IPS DF 4.7 (cell line): ENCODE data around the gene LYPLA2.
A peak's percentile ranks its signal among the peaks of the same experiment; 100 is the strongest.
"Not testable (repeated sequence)": the region's sequence is repeated elsewhere in the genome, so short reads cannot be mapped to it uniquely, and the experiment has no call there.

Experiments used
- DNase-seq: peaks from one replicate; pipeline ENCODE4 v3.0.0-alpha.2; 2013; ENCODE audit warnings: low spot score; ENCODE audit errors: extremely low read depth

The LYPLA2 gene

DNA sequence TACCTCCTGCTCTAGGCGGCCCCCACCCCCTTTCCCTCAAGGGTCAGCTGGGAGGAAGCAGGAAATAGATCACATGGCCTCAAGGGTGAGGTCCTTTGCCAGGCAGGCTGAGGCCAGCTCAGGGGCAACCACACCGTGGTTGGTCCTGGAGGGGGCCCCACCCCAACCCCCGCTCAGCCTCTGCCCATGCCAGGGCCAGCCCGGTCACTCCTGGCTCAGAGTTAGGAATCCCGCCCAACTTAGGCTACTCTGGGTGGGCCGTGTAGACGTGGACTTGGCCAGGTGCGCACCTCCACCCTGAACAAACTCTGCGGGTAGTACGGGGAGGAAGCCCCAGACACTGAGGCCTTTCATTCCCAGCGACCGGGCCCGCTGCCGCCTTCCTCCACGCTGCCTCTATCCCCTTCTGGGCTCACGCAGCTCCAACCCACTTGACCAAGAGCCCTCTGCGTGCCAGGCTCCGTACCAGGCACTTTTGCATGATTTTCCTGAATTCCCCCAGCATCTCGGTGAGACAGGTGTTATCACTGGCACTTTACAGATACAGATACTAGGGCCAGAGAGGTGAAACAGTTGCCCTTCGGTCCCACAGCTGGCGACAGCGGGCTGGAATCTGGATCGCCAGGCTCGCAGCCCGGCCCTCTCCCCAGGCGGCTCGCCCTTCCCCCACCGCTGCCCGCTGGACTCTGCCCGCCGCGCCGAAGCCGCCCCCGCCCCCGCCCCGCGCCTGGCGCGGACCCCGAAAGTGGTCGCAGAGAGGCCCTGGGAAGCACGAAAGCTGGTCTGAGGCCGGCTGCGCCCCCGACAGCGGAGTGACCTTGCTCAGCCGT lies 8.8 kb downstream of the LYPLA2 start:
- no peak for DNase-seq

DNA sequence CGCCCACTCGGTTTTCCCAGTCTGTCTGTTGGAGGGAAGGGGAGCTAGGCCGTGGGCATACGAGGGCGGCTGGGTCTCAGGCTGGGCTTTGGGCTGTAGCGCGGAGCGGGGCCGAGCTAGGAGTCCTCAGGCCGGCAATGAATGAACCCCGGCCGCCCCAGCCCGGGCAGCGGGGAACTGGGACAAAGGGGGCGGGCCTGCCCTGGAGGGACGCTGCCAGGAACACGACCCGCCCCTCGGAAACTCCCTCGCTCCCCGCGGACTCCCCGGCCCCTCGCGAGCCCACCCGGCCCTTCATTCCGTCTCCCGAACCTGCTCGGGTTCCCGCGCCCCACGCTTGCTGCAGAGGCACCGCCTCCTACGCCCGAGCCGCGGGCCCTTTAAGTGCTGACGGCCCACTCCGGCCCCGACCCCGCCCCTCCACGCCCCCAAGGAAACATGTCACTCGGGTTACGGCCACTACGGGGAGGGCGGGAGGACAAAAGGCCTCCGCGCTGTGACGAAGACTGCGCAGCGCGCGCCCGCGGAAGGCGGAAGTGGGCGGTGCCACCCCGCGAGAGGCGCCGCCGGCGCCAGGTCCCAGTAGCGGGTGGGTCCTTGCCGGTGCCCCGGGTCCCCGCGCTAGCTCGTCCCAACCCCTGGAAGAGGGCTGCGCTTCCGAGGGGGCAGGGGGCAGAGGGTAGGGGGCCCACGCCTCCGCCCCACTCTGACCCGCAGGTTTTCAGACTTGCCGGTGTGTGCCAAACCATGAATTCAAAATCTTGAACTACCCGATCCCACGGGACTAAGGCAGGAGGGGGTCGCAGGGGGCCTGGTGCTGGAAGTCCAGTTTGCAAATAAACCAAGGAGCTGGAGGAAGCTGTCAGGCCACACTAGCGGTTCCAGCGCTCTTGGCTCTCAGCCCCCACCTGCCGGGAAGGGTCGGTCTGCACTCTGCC lies 9.7 kb downstream of the LYPLA2 start, which contains the start of gene GALE:
Gene GALE, minus strand, starts transcription at position 355 of the 938 bp plus-strand sequence. CDS start 1,747 bp downstream, outside the sequence.
- no peak for DNase-seq

DNA sequence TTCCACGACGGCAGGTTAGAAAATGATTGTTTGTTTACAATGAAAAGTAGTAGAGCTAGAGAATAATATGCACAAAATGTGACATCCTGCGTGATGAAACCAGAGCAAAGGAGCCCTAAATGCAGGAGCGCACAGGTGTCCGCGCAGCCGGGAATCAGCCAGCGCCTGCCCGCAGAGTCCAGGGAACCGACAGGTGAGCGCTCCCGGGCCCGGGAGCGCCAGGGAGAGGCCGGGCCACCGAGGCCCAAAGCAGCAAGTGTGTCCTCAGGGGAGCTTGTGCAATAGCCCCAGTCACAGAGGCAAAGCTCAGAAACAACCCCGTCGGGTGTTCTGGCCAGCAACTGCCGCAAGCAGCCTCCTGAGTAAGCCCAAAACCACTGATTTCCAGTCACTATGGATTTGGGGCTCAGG lies 10.4 kb downstream of the LYPLA2 start:
- no peak for DNase-seq

DNA sequence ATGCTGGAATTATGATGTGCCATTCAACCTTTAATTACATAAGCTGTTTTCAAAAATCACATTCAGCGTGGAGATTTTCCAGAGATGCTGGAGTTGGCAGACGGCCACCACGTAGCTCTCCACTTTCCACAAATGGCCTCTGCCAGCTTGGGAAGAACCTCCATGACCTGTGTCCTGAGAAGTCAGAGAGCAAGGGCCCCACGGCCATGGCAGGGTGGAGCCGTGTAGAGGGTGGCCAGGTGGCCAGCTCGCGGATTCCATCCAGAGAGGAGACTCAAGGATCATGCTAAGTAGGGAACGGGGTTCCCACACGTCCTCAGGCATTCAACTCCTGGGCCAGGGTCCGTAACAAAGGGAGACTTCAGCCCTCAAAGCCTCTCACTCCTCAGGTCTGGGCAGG lies 10.9 kb downstream of the LYPLA2 start:
- no peak for DNase-seq

DNA sequence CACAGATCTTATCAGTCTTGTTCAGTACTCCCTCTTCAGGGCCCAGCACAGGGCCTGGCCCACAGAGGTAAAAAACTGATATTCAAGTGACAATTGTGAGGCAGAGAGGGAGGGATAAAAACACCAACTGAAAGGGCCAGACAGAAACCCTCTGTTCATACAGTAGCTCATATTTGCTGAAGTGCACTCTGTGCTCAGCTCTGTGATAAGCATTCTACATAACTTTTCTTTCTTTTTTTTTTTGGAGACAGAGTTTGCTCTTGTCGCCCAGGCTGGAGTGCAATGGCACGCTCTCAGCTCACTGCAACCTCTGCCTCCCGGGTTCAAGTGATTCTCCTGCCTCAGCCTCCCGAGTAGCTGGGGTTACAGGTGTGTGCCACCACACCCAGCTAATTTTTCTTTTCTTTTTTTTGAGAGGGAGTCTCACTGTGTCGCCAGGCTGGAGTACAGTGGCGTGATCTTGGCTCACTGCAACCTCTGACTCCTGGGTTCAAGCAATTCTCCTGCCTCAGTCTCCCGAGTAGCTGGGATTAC lies 11.9 kb downstream of the LYPLA2 start:
- not testable (repeated sequence) for DNase-seq

DNA sequence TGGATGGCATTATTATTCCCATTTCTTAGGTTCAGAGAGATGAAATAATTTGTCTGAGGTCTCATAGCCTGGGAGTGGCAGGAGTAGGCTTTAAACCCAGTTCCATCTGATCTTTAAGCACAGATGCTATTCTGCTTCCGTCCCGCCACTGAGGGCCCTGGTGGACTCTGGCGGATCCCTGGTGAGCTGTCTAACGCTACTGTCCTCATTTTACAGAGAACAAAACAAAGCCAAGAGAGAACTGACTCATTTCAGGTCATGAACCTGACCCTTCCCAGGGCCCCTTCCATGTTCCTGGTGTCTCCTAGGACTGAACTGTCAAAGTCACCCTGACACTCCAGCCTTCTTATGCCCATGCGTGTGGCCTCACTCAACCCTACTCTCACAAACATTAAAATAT lies 12.7 kb downstream of the LYPLA2 start:
- no peak for DNase-seq

DNA sequence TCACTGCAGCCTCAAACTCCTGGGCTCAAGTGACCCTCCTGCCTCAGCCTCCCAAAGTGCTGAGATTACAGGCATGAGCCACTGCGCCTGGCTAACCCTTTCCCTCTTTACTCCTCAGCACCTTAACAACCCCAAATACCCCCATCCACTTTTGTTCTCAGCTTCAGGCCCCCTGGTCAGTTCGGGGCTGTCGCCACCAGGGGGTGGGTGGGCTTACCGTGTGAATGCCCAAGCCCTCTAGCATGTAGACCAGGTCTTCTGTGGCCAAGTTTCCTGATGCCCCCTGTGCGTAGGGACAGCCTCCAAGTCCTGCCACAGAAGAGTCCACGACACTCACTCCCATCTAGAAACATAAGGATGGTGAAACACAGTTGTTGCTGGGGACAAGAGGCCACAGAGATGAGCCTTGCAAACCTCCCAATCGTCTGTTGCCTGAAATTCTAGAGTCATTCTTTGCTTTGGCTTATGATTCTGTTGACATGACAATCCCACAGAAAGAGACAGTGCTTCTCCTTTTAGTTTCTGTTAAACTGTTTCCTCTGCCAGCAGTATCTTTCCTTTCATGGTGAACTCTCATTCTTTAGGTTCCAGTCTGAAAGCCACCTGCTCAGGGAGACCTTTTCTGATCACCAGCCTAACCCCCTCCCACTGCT lies 13.4 kb downstream of the LYPLA2 start:
- DNase-seq, result no peak

DNA sequence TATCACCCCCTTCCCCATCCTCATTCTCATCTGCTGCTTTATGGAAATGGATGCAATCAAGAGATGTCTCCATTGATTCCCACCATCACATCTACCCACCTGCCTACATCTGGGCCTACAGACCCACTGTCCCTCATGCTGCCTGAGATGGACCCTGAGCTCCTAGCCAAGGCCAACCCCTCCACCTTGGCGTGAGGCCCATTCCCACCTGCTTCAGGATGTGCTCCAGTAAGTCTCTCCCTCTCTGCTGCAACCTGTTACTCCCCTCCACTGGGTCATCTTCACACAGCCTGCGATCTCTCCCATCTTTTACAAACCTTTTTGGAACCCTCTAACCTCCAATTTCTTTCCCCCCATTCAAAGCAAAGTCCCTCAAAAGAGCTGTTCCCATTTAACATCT lies 14.1 kb downstream of the LYPLA2 start:
- no peak for DNase-seq

DNA sequence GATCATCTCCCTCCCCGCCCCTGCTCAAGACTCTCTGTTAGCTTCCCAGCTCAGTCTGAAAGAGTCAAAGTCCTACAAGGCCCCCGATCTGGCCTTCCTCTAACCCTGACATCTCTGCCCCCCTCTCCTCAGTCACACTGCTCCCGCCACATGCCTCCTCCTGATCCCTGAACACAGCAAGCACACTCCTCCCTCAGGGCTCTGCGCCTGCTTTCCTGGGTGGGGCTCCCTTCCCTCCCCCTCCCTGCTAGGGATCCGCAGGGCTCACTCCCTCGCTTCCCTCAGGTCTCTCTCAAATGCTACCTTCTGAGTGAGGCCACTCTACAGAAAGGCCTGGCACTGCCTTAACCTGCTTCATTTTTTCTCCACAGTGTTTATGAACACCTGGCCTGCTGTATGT lies 15.3 kb downstream of the LYPLA2 start:
- DNase-seq, result no peak

DNA sequence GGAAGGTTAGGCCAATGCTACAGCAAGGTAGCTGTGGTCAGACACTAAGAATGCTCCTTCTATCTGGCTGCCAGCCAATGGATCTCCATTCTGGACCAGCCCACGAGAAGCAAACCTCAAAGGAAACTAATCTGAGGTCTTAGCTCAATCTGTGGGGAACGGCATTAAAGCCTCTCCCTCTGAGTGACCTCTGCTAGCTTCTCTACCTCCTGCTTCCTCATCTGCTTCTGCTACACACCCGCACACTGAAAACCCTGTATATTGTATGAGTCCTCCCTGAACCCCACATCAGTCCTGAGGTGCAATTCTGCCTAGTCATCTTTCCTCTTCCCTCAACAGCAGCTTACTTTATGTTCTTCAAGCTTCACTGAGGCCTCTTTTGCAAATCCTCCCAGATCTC lies 16.5 kb downstream of the LYPLA2 start:
- DNase-seq, result no peak

DNA sequence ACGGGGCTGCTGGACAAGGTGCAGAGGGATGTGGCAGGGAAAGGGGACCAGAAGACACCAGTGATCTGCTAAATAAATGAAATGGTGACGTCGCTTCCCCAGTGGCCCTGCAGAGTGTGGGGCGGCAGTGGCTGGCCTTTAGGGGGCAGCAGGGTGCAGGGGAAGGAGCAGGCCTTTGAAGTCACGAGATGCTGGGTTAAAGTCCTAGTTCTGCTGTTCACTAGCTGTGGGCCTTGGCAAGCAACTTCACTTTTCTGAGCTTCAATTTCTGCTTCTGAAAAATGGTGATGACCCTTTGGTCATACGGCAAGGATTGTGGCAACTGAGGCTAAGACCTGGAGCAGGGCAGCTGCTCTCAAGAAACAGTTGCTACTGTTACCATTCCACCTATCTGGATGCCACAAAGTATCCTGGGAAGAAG lies 18.8 kb downstream of the LYPLA2 start:
- DNase-seq, result no peak

DNA sequence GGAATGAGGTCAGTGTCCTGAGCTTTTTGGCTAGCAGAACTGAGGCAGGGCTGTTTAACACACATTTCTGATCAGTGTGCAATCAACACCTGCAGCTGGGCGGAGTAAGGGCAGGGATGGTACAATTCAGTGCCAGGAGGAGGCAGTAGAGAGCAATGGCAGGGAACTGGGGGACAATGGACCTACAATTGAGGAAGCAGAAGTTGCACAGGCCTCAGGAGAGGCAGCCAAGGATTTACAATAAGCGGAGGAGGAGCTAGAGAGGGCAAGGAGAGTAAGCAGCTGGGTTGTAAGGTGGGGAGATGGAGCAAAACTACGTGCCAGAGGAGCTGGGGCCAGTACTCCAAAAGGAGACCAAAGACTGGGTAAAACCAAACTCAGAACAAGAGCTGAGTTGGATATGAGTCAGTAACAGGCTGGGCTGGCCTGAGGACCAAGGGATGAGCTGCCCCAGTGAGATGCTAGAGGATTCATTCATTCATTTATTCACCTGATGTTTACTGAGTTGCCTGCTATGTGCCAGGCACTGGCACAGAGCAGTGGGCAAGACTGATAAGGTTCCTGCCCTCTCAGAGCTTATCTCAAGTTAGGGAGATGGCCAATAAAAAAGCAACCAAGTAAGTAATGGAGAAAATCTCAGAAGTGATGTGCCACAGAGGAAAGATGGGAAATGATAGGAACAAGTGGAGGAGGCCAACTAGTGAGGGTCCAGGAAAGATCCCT lies 20.0 kb downstream of the LYPLA2 start:
- DNase-seq, result no peak

DNA sequence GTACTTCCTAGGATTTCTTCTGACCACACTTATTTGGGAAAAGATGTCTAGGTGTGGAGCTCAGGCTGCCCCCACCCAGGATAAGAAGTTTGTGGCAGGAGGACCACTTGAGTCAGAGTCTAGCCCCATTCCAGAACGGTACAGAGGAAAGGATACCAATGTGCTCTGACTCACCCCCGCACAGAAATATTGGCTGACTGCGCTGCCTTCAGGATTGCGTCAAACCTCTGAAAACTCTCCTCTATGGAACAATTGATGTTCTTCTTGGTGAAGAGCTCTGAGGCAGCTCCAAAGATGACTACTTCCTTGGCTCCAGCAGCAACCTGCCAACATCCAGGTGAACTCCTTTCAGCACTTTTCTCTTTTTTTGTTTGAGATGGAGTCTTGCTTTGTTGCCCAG lies 23.1 kb downstream of the LYPLA2 start:
- DNase-seq, result no peak

DNA sequence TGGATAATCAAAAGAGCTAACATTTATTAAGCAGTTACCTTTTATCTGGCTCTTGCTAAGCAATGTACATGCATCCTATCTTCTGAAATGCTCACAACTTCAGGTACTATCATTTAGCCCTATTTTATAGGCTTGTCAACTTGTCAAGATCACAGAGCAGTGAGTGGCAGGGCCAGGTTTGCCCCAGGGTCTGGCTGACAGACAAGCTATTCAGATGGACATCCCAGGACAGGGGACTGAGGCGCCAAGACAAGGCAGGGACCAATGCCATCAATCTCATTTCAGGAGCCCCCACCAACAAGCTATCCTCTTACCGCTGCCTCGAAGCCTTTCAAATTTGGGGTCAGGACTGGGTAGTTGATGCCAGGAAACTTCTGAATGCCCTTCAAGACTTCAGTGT lies 25.4 kb downstream of the LYPLA2 start:
- DNase-seq, result no peak

DNA sequence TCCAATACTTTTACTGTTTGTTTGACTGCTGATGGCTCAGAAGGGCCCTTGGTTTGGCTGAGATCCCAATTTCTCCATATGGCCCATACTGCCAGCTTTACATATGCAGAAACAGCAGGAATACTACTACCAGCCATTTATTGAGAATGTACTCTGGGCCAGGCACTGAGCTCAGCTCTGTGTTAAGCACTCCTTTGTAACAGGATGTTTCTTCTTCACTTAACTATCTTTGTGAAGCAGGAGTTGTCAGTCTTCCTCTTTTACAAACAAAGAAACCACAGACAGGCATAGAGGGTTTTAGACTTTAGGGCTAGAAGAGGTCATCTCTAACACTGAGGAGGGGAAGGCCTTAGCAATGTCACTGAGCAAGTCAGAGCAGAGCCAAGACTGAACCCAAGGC lies 26.0 kb downstream of the LYPLA2 start:
- DNase-seq, result no peak

DNA sequence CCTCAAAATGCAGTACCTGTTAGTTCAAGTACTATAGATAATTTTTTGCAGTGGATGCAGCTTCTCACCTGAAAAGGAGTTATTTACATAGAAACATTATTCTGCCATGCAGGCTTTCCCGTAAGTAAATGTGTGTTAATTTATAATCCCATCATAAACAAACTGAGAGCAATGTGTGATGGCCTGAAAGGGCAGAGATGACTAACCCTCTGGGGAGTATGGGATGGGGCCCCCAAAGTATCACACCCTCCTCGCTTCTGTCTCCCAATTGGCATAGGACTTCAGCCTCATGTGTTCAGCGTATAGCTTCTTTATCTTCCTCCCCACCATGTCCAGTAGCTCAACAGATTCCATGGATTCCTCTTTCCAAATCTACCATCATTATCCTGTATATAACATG lies 26.7 kb downstream of the LYPLA2 start:
- DNase-seq, result no peak

DNA sequence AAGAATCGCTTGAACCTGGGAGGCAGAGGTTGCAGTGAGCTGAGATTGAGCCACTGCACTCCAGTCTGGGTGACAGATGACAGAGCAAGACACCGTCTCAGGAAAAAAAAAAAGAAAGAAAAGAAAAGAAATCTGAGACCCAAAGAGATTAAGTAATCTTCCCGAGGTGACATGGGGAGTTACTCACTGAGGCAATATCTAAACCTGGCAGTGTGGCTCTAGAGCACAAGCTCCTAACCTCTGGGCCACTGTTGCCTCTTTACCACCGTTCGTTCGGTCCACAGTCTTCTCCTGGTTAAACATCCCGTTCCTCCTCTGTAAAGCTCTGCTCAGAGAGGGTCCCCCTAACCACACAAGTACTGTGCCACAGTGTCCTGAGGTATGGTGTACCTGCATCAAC lies 32.8 kb downstream of the LYPLA2 start:
- DNase-seq, result no peak

DNA sequence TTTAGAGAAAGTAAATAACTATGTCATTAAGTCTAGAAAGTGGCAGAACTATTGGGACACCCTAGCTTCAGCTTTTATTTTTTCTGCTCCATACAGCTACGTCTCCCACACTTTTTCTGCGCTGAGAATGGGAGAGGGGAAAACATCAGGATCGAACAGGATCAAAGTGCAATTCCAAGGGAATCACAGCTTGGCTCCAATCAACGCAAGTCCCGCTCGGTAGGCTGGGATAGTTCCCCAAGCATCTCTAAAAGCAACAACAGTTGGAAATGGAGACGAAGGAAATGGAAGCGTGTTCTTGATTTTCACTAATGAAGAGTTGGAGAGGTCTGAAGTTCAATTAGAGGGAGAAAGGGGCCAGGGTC lies 33.7 kb downstream of the LYPLA2 start:
- DNase-seq, result no peak

DNA sequence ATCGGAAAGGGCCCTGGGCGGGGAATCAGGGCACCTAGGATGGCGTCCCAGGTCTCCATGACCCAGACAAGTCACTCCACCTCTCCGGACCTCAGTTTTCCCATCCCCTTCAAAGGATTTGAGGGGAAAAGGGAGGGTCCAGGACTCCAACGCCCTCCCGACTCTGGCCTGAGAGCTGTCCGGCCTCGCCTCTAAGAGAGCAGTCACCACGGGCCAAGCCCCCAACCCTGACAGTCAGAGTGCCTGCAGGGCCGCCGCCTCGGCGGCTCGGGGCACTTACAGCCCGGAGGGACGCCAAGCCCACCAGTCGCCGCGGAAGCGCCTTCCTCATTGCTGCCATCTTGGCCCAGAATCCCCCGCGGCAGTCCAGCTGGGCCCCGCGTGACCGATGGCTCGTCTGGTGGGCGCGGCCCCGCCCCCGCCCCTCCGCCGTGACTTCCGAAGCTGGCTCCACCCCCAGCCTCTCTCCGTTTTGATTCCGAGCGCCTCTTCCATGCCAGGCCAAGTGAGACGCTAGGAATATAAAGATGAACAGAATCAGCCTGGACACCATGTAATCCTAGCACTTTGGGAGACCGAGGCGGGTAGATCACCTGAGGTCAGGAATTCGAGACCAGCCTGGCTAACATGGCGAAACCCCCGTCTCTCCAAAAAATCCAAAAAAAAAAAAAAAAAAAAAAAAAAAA lies 34.3 kb downstream of the LYPLA2 start, which contains the start of gene HMGCL:
Gene HMGCL, minus strand, starts transcription at position 354 of the 686 bp plus-strand sequence. Its CDS starts 14 bp downstream, at position 340.
- peak; percentile 28 for DNase-seq
